Anterior cingulate cortex (tissue), 58 donors: ENCODE measurements around the gene B3GNT3.

Experiments
- DNase-seq, 58 donors: peaks; one replicate each; lab custom pipeline; 2025; lab: John Stamatoyannopoulos, UW

B3GNT3 gene

GRCh38 chr19:17830567-17831418, 35.9 kb downstream of the B3GNT3 start:
- peak in 56 of 58 donors; percentile 14 to 95 (median 73) for DNase-seq

- peak in 1 of 58 donors; percentile 9 for DNase-seq
Measured at GRCh38 chr19:17831419-17831888, 36.5 kb downstream of the B3GNT3 start.

GRCh38 chr19:17832443-17833208, 37.7 kb downstream of the B3GNT3 start:
- no peak for DNase-seq

- DNase-seq, result no peak
Measured at GRCh38 chr19:17834350-17835181, 39.6 kb downstream of the B3GNT3 start.

GRCh38 chr19:17835182-17836006, 40.5 kb downstream of the B3GNT3 start:
- no peak for DNase-seq

- no peak for DNase-seq
Measured at GRCh38 chr19:17836530-17836929, 41.6 kb downstream of the B3GNT3 start.

- DNase-seq, result no peak
Measured at GRCh38 chr19:17837972-17838371, 43.0 kb downstream of the B3GNT3 start.

GRCh38 chr19:17840019-17840418, 45.1 kb downstream of the B3GNT3 start:
- DNase-seq, result no peak

GRCh38 chr19:17841371-17841809, 46.5 kb downstream of the B3GNT3 start:
- DNase-seq, result peak in 1 of 58 donors; percentile 31

GRCh38 chr19:17841810-17842662, 47.1 kb downstream of the B3GNT3 start:
- peak in 52 of 58 donors; percentile 3 to 96 (median 54) for DNase-seq

GRCh38 chr19:17842663-17843291, 47.8 kb downstream of the B3GNT3 start:
- peak in 1 of 58 donors; percentile 7 for DNase-seq

- no peak for DNase-seq
Measured at GRCh38 chr19:17843292-17843827, 48.4 kb downstream of the B3GNT3 start.

GRCh38 chr19:17843908-17844490, 49.1 kb downstream of the B3GNT3 start:
- no peak for DNase-seq

- no peak for DNase-seq
Measured at GRCh38 chr19:17846146-17846545, 51.2 kb downstream of the B3GNT3 start.

- DNase-seq, result peak in 48 of 58 donors; percentile 2 to 69 (median 36)
Measured at GRCh38 chr19:17847538-17848366, 52.8 kb downstream of the B3GNT3 start, which contains the start of gene JAK3. JAK3 (minus strand) TSS chr19:17847982; CDS start chr19:17844417, 3,565 bp downstream.

- DNase-seq, result no peak
Measured at GRCh38 chr19:17848595-17849292, 53.8 kb downstream of the B3GNT3 start.
